ENCODE measurements around the gene PSORS1C2.

- TF ChIP-seq POLR2A (IDR thresholded peaks at IDR 0.05) = no peak
- TF ChIP-seq CTCF (IDR thresholded peaks at IDR 0.05) = no peak
- no peak for TF ChIP-seq POLR2AphosphoS5 (IDR thresholded peaks at IDR 0.05)
Observed at GRCh38 chr6:31132806-31133205, 6.1 kb downstream of the PSORS1C2 start.

Data from prostate gland (tissue), 2 donors.